Ascending aorta (tissue), 2 donors: Measurements from ENCODE around the gene LILRA2. TPM values are rescaled to one million over a fixed set of nuclear protein-coding genes. Genes with fewer than 3 reads are reported as not detected.
"Not testable (repeated sequence)": the region's sequence is repeated elsewhere in the genome, so short reads cannot be mapped to it uniquely, and the experiment has no call there.

Source experiments
- DNase-seq, 2 donors: peaks; one replicate each; pipeline ENCODE4 v3.0.0-alpha.2; 2019; ENCODE audit warnings: low spot score in 2 of 2
- H3K27ac ChIP-seq, 2 donors: fragments of 200-600 bp; sonication (generic); one replicate each; pipeline ENCODE4 v1.5.1; 2016 to 2017; ENCODE audit warnings: mild to moderate bottlenecking in 1 of 2
- H3K27me3 ChIP-seq: fragments of 200-600 bp; sonication (generic); one replicate; pipeline ENCODE4 v1.5.1; 2017
- H3K36me3 ChIP-seq, 2 donors: fragments of 200-600 bp; sonication (generic); one replicate each; pipeline ENCODE4 v1.5.1; 2016
- H3K4me1 ChIP-seq, 2 donors: fragments of 200-600 bp; sonication (generic); one replicate each; pipeline ENCODE4 v1.5.1; 2016 to 2017; ENCODE audit warnings: mild to moderate bottlenecking in 1 of 2
- H3K4me3 ChIP-seq, 2 donors: fragments of 200-600 bp; sonication (generic); one replicate each; pipeline ENCODE4 v1.5.1; 2016 to 2017; ENCODE audit warnings: mild to moderate bottlenecking in 1 of 2
- H3K9me3 ChIP-seq, 2 donors: fragments of 200-600 bp; sonication (generic); one replicate each; pipeline ENCODE4 v1.5.1; 2016
- CTCF ChIP-seq, 3 experiments: fragments of 200-600 bp in 2 of 3; fragments of 450-650 bp in 1 of 3; sonication (generic) in 2 of 3; IDR thresholded peaks; one replicate each; pipeline ENCODE4 v1.5.1; 2016 to 2019; ENCODE audit warnings: antibody characterized with exemption in 3 of 3, mild to moderate bottlenecking in 1 of 3, moderate library complexity in 1 of 3
- intact Hi-C: fragments of 100-400 bp; cut with DNase I; formaldehyde crosslinking; loops from one replicate; pipeline ENCODE4 v1.15.1; 2023
- total RNA-seq: library from RNA; depleted of rRNA; stranded (reverse); fragments of >200 nt; gene quantifications from one replicate; pipeline ENCODE4 v1.1.0, GENCODE V29; 2016

The LILRA2 gene
- total RNA-seq, 1 donor from 2014 or later: not detected

- TF ChIP-seq CTCF (IDR thresholded peaks at IDR 0.05): no peak
- no peaks in the 10 kb centered on the region for H3K4me1 ChIP-seq
- H3K36me3 ChIP-seq: no peaks in the 10 kb centered on the region
- no peaks in the 10 kb centered on the region for H3K27me3 ChIP-seq
- H3K4me3 ChIP-seq: no peak overlapping the region
- no peak overlapping the region for H3K27ac ChIP-seq
- no peak for DNase-seq
- no peaks in the 10 kb centered on the region for H3K9me3 ChIP-seq
- intact Hi-C loops: no loop called here
Measured at GRCh38 chr19:54586397-54586796, 12.8 kb downstream of the LILRA2 start.

GRCh38 chr19:54587026-54587425 lies 13.4 kb downstream of the LILRA2 start:
- Histone ChIP-seq H3K27me3 (no peaks in the 10 kb centered on the region), H3K27ac (no peak overlapping the region), H3K4me1 (no peaks in the 10 kb centered on the region), H3K4me3 (no peak overlapping the region), H3K9me3 (no peaks in the 10 kb centered on the region), H3K36me3 (no peaks in the 10 kb centered on the region)
- intact Hi-C loops: no loop called here
- no peak for TF ChIP-seq CTCF (IDR thresholded peaks at IDR 0.05)
- no peak for DNase-seq

- H3K4me3 ChIP-seq, DNase-seq, H3K4me1 ChIP-seq, intact Hi-C loops, H3K27me3 ChIP-seq, H3K36me3 ChIP-seq, H3K9me3 ChIP-seq, H3K27ac ChIP-seq: not testable (repeated sequence)
Measured at GRCh38 chr19:54593445-54593844, 19.9 kb downstream of the LILRA2 start, which contains the start of gene LILRA1. TSS of gene LILRA1 (plus strand) at chr19:54593632. CDS start at chr19:54594245, 613 bp downstream.

- H3K4me1 ChIP-seq, H3K27ac ChIP-seq, DNase-seq, intact Hi-C loops, H3K4me3 ChIP-seq, H3K36me3 ChIP-seq, H3K9me3 ChIP-seq, H3K27me3 ChIP-seq: not testable (repeated sequence)
Measured at GRCh38 chr19:54593931-54594626, 20.5 kb downstream of the LILRA2 start.

- Histone ChIP-seq H3K27ac (no peak overlapping the region), H3K36me3 (no peaks in the 10 kb centered on the region), H3K27me3 (no peaks in the 10 kb centered on the region), H3K4me3 (no peak overlapping the region), H3K4me1 (no peaks in the 10 kb centered on the region), H3K9me3 (no peaks in the 10 kb centered on the region)
- intact Hi-C loops: no loop called here
- no peak for TF ChIP-seq CTCF (IDR thresholded peaks at IDR 0.05)
- no peak for DNase-seq
Measured at GRCh38 chr19:54594737-54595136, 21.1 kb downstream of the LILRA2 start.

GRCh38 chr19:54595680-54596436 lies 22.3 kb downstream of the LILRA2 start:
- H3K36me3 ChIP-seq, H3K4me3 ChIP-seq, H3K9me3 ChIP-seq, intact Hi-C loops, H3K27ac ChIP-seq, H3K27me3 ChIP-seq, DNase-seq, H3K4me1 ChIP-seq: not testable (repeated sequence)

GRCh38 chr19:54600212-54600611 lies 26.6 kb downstream of the LILRA2 start:
- no peak for DNase-seq
- Histone ChIP-seq H3K4me1 (no peaks in the 10 kb centered on the region), H3K27ac (no peak overlapping the region), H3K36me3 (no peaks in the 10 kb centered on the region), H3K4me3 (no peak overlapping the region), H3K9me3 (no peaks in the 10 kb centered on the region), H3K27me3 (no peaks in the 10 kb centered on the region)
- no peak for TF ChIP-seq CTCF (IDR thresholded peaks at IDR 0.05)
- intact Hi-C loops: no loop called here
